Measurements from ENCODE around the gene DOCK10.

The DOCK10 gene

DNA sequence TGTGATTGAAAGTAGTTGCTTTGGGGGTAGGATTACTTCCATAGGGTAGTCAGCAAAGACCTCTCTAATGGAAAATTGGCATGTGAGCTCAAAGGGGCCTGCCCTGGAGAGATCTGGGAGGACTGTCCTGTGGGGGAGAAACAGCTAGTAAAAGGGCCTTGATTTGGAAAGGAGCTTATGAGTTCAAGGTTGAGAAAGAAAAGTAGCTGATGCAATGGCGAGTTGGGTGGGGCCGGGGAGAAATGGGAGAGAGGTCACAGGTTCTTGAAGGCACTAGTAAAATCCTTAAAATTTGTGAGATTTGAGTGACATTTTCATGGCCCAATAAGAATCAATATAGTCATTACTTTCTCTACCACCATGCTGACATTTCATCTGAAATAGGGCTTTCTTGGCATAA lies 244.1 kb downstream of the DOCK10 start:
- DNase-seq (ENCODE audit: low read depth), result no peak
- H3K4me3 ChIP-seq (ENCODE audit: low read depth, low read length), result no peak overlapping the region
- no peak for TF ChIP-seq CTCF (IDR thresholded peaks at IDR 0.05; ENCODE audit: control insufficient read depth, extremely low read depth, insufficient read depth)

- no peak for TF ChIP-seq CTCF (IDR thresholded peaks at IDR 0.05; ENCODE audit: control insufficient read depth, extremely low read depth, insufficient read depth)
- no peak for DNase-seq (ENCODE audit: low read depth)
- no peak overlapping the region for H3K4me3 ChIP-seq (ENCODE audit: low read depth, low read length)
These were observed 245.5 kb downstream of the DOCK10 start for GRCh38 chr2:224796695-224797305.

DNA sequence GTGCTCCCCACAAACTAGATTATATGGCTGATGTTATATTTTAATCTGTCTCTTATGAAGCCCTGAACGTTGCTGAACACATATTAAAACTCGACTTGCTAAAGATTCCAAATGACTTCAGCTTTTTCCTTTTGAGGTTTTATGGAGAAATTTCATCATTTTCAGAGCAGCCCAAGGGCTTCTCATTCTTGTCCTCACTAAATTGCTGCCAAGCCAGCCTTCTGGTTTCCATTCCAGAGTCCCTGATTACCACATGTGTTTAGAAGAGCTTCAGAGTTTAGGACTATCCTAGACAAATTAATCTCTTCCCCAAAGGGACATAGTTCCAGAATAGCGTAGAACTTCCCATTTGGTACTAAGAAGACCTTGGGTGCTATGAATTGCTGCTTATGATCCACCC lies 248.3 kb downstream of the DOCK10 start:
- H3K4me3 ChIP-seq (ENCODE audit: low read depth, low read length), result no peak overlapping the region
- no peak for DNase-seq (ENCODE audit: low read depth)
- no peak for TF ChIP-seq CTCF (IDR thresholded peaks at IDR 0.05; ENCODE audit: control insufficient read depth, extremely low read depth, insufficient read depth)

DNA sequence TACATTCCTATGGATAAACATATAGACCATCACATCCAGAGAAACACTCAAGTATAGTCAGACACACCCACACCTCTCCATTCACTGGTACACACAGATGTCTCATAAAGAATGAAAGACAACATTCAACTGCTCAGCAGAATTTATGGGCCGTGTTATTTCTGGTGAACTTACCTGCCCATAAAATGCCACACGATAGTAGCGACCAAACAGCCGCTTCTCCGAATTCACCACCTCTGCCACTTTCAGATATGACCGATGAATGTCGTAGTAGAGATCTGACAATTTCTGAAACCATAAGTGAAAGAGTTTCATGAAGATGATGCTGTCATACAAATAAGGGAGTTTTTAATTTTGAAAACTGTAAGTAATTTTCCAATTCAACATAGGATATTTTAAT lies 255.4 kb downstream of the DOCK10 start:
- H3K4me3 ChIP-seq (ENCODE audit: low read depth, low read length), result no peak overlapping the region
- DNase-seq (ENCODE audit: low read depth), result no peak
- no peak for TF ChIP-seq CTCF (IDR thresholded peaks at IDR 0.05; ENCODE audit: control insufficient read depth, extremely low read depth, insufficient read depth)

DNA sequence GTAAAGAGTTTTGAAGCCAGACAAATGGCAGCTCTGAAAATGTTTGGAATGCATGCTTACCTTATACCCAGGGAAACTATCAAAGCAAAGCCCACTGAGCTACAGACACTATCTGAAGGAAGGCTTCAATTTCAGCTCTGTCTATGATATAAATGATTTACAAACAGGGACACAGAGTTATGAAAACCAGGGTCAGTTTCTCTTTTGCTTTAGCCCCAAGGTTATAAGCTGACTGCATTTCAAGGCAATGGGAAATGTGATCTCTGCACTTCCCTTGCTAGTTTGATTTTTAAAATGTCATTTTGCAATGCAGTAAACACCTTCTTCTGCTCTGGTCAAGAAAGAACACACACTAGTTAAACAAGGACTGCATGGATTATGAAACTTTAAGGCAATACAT lies 260.9 kb downstream of the DOCK10 start:
- TF ChIP-seq CTCF (IDR thresholded peaks at IDR 0.05; ENCODE audit: control insufficient read depth, extremely low read depth, insufficient read depth), result no peak
- DNase-seq (ENCODE audit: low read depth), result no peak
- no peak overlapping the region for H3K4me3 ChIP-seq (ENCODE audit: low read depth, low read length)

DNA sequence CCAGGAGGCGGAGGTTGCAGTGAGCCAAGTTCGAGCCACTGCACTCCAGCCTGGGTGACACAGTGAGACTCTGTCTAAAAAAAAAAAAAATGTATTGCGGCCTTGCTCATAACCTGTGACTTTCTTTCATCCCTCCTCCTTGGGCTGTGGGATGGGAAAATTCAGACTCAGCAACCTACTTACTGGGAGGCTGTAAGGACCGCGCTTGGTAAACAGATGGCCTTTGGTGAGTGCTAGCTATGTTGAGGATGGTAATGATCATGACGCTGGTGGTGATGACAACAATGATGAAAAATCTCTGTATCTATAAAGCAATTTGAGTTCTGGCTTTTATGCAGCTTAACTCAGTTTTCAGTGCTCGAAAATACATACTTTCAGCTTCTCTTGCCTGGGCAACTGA lies 261.4 kb downstream of the DOCK10 start:
- no peak for DNase-seq (ENCODE audit: low read depth)
- no peak for TF ChIP-seq CTCF (IDR thresholded peaks at IDR 0.05; ENCODE audit: control insufficient read depth, extremely low read depth, insufficient read depth)
- H3K4me3 ChIP-seq (ENCODE audit: low read depth, low read length), result no peak overlapping the region

DNA sequence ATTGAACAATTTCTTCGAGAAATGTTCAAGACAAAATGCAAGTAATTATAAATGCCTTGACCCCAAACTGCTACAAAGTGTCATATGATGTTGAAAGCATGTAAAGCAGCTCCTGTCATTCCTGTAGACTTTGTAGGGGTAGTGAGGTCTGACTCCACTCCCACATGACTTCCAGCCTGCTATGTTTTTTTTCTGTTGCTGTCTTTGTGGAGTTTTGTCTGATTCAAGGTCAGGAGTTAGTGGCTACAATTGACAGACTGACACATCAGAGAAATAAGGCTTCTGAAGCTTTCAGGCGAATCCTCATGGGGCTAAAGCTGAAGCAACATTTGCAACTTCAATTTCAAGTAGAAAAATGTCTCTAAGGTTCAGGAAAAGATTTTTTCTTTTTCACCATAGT lies 262.2 kb downstream of the DOCK10 start:
- no peak for TF ChIP-seq CTCF (IDR thresholded peaks at IDR 0.05; ENCODE audit: control insufficient read depth, extremely low read depth, insufficient read depth)
- DNase-seq (ENCODE audit: low read depth), result no peak
- no peak overlapping the region for H3K4me3 ChIP-seq (ENCODE audit: low read depth, low read length)
